ENCODE results near the gene PTPRH.
A peak's percentile ranks its signal among the peaks of the same experiment; 100 is the strongest.
"Not testable (repeated sequence)": the region's sequence is repeated elsewhere in the genome, so short reads cannot be mapped to it uniquely, and the experiment has no call there.

The PTPRH gene

DNA sequence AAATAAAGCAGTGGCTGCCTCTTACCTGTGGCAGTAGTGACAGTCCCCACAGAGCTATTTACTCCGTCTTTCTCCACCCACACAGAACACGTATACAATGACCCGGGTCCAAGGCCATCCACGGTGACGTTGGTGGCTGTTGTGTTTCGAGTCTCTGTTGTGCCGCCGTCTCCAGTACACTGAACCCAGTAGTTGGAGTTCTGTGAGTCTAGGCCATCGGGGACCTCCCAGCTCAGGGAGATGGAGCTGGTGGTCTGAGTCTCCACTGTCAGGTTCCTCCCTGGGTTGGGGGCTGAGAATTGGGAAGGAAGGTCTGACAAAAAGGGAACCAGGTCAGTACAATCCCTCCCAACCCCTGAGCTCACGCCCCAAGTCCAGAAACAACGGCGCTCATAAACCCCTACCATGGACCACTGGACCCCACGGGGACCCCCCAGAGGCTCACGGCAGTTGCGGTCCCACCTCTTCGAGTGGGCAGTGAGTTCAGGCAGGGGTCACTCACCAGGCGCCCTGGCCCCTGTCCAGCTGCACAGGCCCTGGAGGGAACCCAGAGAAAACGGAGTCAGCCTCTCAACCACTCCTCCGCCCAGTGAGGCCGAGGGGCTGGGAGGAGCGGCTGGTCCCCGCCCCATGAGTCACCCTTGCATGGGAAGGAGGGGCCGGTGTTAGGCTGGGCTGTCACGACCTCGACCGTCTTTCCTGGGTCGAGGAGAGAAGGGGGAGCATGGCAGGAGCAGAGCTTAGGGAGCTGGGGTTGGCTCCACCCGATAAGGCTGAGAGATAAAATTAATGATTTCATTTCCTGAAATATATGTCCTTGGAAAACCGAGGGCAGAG lies 2.4 kb downstream of the PTPRH start:
- DNase-seq (ENCODE audit: extremely low read depth, low read depth), result peak; percentile 62
- TF ChIP-seq, protein P1, sequence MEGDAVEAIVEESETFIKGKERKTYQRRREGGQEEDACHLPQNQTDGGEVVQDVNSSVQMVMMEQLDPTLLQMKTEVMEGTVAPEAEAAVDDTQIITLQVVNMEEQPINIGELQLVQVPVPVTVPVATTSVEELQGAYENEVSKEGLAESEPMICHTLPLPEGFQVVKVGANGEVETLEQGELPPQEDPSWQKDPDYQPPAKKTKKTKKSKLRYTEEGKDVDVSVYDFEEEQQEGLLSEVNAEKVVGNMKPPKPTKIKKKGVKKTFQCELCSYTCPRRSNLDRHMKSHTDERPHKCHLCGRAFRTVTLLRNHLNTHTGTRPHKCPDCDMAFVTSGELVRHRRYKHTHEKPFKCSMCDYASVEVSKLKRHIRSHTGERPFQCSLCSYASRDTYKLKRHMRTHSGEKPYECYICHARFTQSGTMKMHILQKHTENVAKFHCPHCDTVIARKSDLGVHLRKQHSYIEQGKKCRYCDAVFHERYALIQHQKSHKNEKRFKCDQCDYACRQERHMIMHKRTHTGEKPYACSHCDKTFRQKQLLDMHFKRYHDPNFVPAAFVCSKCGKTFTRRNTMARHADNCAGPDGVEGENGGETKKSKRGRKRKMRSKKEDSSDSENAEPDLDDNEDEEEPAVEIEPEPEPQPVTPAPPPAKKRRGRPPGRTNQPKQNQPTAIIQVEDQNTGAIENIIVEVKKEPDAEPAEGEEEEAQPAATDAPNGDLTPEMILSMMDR (IDR thresholded peaks at IDR 0.05; ENCODE audit: low read depth, low read length), result no peak

DNA sequence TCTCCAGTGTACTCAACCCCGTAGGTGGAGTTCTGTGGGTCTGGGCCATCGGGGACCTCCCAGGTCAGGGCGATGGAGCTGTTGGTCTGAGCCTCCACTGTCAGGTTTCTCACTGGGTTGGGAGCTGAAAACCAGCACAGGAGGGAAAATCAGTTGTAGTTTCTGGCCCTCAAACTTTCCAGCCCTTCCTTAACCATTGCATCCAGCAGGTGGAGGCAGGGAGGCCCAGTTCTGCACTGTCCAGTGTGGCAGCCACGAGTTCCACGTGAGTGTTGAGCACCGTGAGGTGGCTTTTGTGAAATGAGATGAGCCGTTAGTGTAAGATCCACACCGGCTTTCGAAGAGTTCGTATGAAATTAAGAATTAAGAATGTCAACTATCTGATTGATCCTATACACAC lies 7.1 kb downstream of the PTPRH start:
- TF ChIP-seq, protein P1 (IDR thresholded peaks at IDR 0.05; ENCODE audit: low read depth, low read length), result peak; percentile 6
- not testable (repeated sequence) for DNase-seq (ENCODE audit: extremely low read depth, low read depth)

DNA sequence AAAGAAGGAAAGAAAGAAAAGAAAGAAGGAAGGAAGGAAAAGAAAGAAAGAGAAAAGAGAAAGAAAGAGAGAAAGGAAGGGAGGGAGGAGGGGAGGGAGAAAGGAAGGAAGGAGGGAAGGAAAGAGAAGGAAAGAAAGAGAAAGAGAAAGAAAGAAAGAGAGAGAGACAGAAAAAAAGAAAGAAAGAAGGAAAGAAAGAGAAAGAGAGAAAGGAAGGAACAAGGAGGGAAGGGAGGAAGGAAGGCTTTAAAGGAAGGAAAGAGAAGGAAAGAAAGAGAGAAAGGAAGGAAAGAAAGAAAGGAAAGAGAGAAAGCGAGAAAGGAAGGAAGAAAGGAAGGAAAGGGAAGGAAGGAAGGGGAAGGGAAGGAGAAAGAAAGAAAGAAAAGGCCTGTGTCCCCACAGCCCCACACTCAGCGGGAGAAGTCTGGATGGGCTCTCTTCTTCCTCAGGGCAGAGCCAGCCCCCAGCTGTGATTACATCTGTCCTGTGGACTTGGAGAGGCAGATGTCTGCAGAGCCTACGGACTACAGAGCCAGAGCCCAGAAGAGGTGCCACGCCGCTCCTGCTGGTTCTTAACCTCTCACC lies 9.6 kb downstream of the PTPRH start:
- no peak for DNase-seq (ENCODE audit: extremely low read depth, low read depth)
- TF ChIP-seq, protein P1 (IDR thresholded peaks at IDR 0.05; ENCODE audit: low read depth, low read length), result no peak

DNA sequence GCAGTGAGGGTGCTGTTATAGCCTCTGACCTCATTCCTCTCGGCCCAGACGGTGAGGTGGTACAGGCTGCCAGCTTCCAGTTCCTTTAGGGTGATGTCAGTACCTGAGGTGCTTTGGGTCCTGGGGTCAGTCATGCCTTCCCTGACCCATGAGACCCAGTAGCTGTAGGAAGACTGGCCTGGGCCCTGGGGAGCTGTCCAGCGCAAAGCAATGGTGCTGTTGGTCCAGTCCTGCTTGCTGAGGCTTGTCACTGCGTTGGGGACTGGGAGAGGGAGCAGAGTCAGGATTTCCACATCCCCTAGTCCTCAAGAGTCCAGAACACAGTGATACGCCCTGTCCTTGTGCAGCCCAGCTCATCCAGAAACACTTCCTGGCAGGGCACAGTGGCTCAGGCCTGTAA lies 10.7 kb downstream of the PTPRH start:
- TF ChIP-seq, protein P1 (IDR thresholded peaks at IDR 0.05; ENCODE audit: low read depth, low read length), result no peak
- no peak for DNase-seq (ENCODE audit: extremely low read depth, low read depth)

DNA sequence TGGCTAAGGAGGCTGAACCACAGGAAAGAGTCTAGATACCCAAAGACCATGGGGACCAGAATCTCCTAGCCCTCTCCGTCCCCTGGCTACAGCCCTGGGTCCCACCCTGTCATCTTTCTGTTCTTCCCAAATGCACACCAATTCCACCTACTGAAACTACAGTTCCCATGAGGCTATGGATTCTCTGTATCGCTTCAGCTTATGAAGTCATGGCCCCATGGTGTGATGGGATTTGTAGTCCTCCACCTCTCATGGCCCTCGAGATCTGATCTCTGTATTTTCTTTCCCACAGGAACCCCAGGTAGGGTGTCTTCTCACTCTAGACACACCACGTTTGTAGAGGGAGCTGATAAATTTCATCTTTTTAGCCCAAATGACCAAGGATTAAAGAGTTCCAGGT lies 11.8 kb downstream of the PTPRH start:
- DNase-seq (ENCODE audit: extremely low read depth, low read depth), result no peak
- TF ChIP-seq, protein P1 (IDR thresholded peaks at IDR 0.05; ENCODE audit: low read depth, low read length), result no peak

DNA sequence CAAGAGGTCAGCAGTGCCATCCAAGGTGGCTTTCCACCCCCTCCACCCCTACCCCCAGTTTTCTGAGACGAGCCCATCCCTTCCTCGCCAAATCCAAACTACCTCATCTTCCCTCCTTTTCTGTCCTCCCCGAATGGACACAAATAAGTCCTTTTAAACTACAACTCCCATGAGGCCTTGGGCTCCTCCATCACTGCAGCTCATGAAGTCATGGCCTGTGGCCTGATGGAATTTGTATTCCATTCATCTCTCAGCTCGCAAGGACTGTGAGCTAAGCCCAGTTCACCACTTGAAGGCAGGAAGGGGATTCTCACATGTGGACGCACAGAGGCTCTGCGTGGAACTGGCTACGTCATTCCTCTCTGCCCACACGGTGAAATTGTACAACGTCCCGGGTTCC lies 12.5 kb downstream of the PTPRH start:
- TF ChIP-seq, protein P1 (IDR thresholded peaks at IDR 0.05; ENCODE audit: low read depth, low read length), result no peak
- DNase-seq (ENCODE audit: extremely low read depth, low read depth), result no peak

DNA sequence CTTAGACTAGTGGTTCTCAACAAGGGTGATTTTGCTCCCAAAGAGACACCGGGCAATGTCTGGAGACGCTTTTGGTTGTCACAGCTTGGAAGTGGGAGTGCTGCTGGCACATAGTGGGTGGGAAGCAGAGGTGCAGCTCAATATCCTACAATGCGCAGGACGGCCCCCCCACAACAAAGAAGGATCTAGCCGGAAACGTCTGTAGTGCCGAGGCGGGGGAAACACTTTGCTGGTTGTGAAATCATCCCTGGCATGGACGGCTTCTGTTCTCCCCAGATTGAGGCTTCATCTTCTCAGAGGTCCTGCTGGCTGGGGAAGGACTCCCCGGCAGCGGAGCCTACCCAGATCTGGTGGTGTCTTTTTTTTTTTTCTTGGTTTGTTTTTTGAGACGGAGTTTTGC lies 15.8 kb downstream of the PTPRH start:
- TF ChIP-seq, protein P1 (IDR thresholded peaks at IDR 0.05; ENCODE audit: low read depth, low read length), result no peak
- no peak for DNase-seq (ENCODE audit: extremely low read depth, low read depth)

Measured in AG09319 (cell line).